H9 (cell line): ENCODE data around the gene MAP6. TPM values are rescaled to one million over a fixed set of nuclear protein-coding genes. Genes with fewer than 3 reads are reported as not detected.
A peak's percentile ranks its signal among the peaks of the same experiment; 100 is the strongest.

Experiments
- DNase-seq: peaks from one replicate; pipeline ENCODE4 v3.0.0-alpha.2; 2017
- H2AFZ ChIP-seq: one replicate; pipeline ENCODE4 v1.6.1; 2013; ENCODE audit warnings: mild to moderate bottlenecking, low read length, control low read depth, moderate library complexity
- H2AK5ac ChIP-seq: 2 replicates; pipeline ENCODE4 v1.6.1; 2013; ENCODE audit warnings: low read length, control low read depth, mixed read lengths; ENCODE audit not compliant: insufficient read length
- H2BK120ac ChIP-seq: one replicate; pipeline ENCODE4 v1.6.1; 2013; ENCODE audit warnings: low read depth, mild to moderate bottlenecking, low read length, control low read depth, inconsistent platforms; ENCODE audit not compliant: poor library complexity, severe bottlenecking
- H2BK12ac ChIP-seq: 2 replicates; pipeline ENCODE4 v1.6.1; 2013; ENCODE audit warnings: low read length, control low read depth, mixed read lengths, low read depth; ENCODE audit not compliant: insufficient read length
- H2BK15ac ChIP-seq: 2 replicates; pipeline ENCODE4 v1.6.1; 2013; ENCODE audit warnings: low read depth, low read length, control low read depth
- H2BK20ac ChIP-seq: one replicate; pipeline ENCODE4 v1.6.1; 2013; ENCODE audit warnings: low read depth, mild to moderate bottlenecking, low read length, control low read depth, inconsistent platforms; ENCODE audit not compliant: poor library complexity, severe bottlenecking
- H2BK5ac ChIP-seq: 2 replicates; pipeline ENCODE4 v1.6.1; 2013; ENCODE audit warnings: low read length, control low read depth, mixed read lengths; ENCODE audit not compliant: insufficient read length
- H3K14ac ChIP-seq: 2 replicates; pipeline ENCODE4 v1.6.1; 2013; ENCODE audit warnings: low read length, control low read depth; ENCODE audit not compliant: insufficient read depth
- H3K18ac ChIP-seq: 2 replicates; pipeline ENCODE4 v1.6.1; 2013; ENCODE audit warnings: low read depth, mild to moderate bottlenecking, mixed read lengths, low read length, control low read depth; ENCODE audit not compliant: insufficient read length
- H3K23ac ChIP-seq: 2 replicates; pipeline ENCODE4 v1.6.1; 2013; ENCODE audit warnings: low read length, control low read depth, mixed read lengths, low read depth; ENCODE audit not compliant: insufficient read length
- H3K23me2 ChIP-seq: 2 replicates; pipeline ENCODE4 v1.6.1; 2013; ENCODE audit warnings: low read depth, mild to moderate bottlenecking, mixed read lengths, low read length, control low read depth; ENCODE audit not compliant: insufficient read length, poor library complexity, severe bottlenecking
- H3K27ac ChIP-seq: 2 replicates; pipeline ENCODE4 v1.5.1; 2013; ENCODE audit warnings: low read length, control low read depth, mixed read lengths, low read depth; ENCODE audit not compliant: insufficient read length
- H3K27me3 ChIP-seq: 2 replicates; pipeline ENCODE4 v1.6.1; 2013; ENCODE audit warnings: low read length, control low read depth, inconsistent platforms; ENCODE audit not compliant: insufficient read depth
- H3K4ac ChIP-seq: 2 replicates; pipeline ENCODE4 v1.6.1; 2013; ENCODE audit warnings: low read depth, mild to moderate bottlenecking, control low read depth, inconsistent platforms, low read length, moderate library complexity
- H3K4me1 ChIP-seq: 2 replicates; pipeline ENCODE4 v1.6.1; 2013; ENCODE audit warnings: low read length, control low read depth, inconsistent platforms; ENCODE audit not compliant: insufficient read depth
- H3K4me2 ChIP-seq: 2 replicates; pipeline ENCODE4 v1.6.1; 2013; ENCODE audit warnings: low read length, control low read depth, mixed read lengths; ENCODE audit not compliant: insufficient read length, insufficient read depth
- H3K56ac ChIP-seq: 2 replicates; pipeline ENCODE4 v1.6.1; 2013; ENCODE audit warnings: low read depth, mild to moderate bottlenecking, mixed read lengths, low read length, control low read depth; ENCODE audit not compliant: insufficient read length
- H3K79me1 ChIP-seq: 2 replicates; pipeline ENCODE4 v1.6.1; 2013; ENCODE audit warnings: low read depth, mild to moderate bottlenecking, moderate library complexity, low read length, control low read depth, inconsistent platforms; ENCODE audit not compliant: insufficient read depth, poor library complexity, severe bottlenecking
- H3K79me2 ChIP-seq: 2 replicates; pipeline ENCODE4 v1.6.1; 2013; ENCODE audit warnings: low read length, control low read depth, inconsistent platforms; ENCODE audit not compliant: insufficient read depth
- H3K9ac ChIP-seq: 2 replicates; pipeline ENCODE4 v1.6.1; 2013; ENCODE audit warnings: low read length, control low read depth, mixed read lengths; ENCODE audit not compliant: insufficient read length; ENCODE audit errors: extremely low read depth
- H3K9me3 ChIP-seq: one replicate; pipeline ENCODE4 v1.6.1; 2013; ENCODE audit warnings: low read depth, low read length, inconsistent platforms; ENCODE audit not compliant: control insufficient read depth
- H3T11ph ChIP-seq: one replicate; pipeline ENCODE4 v1.6.1; 2013; ENCODE audit warnings: mild to moderate bottlenecking, low read length, control low read depth, inconsistent platforms
- H4K20me1 ChIP-seq: one replicate; pipeline ENCODE4 v1.6.1; 2013; ENCODE audit not compliant: control insufficient read depth, insufficient read length, insufficient read depth
- H4K5ac ChIP-seq: 2 replicates; pipeline ENCODE4 v1.6.1; 2013; ENCODE audit warnings: low read depth, mild to moderate bottlenecking, mixed read lengths, low read length, control low read depth; ENCODE audit not compliant: insufficient read length
- H4K8ac ChIP-seq: replicated peaks from 2 replicates; pipeline ENCODE4 v1.6.1; 2013; ENCODE audit warnings: low read length, control low read depth, mixed read lengths, low read depth; ENCODE audit not compliant: insufficient read length
- H4K91ac ChIP-seq: 2 replicates; pipeline ENCODE4 v1.6.1; 2013; ENCODE audit warnings: low read depth, mild to moderate bottlenecking, moderate library complexity, mixed read lengths, low read length, control low read depth; ENCODE audit not compliant: insufficient read length
- H3K27ac Mint-ChIP-seq, 3 experiments: 2 replicates in 2 of 3; 3 replicates in 1 of 3; pipeline ENCODE4 v1.8.0; 2020 to 2021; ENCODE audit warnings: mixed read lengths in 3 of 3, mild to moderate bottlenecking in 1 of 3, moderate library complexity in 1 of 3
- H3K27me3 Mint-ChIP-seq: 2 replicates; pipeline ENCODE4 v1.8.0; 2021; ENCODE audit warnings: low read depth, mild to moderate bottlenecking, moderate library complexity, mixed read lengths
- H3K36me3 Mint-ChIP-seq, 3 experiments: 2 replicates in 2 of 3; 3 replicates in 1 of 3; pipeline ENCODE4 v1.8.0; 2020 to 2021; ENCODE audit warnings: low read depth in 3 of 3, mixed read lengths in 3 of 3; ENCODE audit not compliant: insufficient read depth in 1 of 3
- H3K4me1 Mint-ChIP-seq, 2 experiments: 2 replicates each; pipeline ENCODE4 v1.8.0; 2020; ENCODE audit warnings: mixed read lengths in 2 of 2
- H3K4me3 Mint-ChIP-seq, 2 experiments: 2 replicates in 1 of 2; 3 replicates in 1 of 2; pipeline ENCODE4 v1.8.0; 2020 to 2021; ENCODE audit warnings: mild to moderate bottlenecking in 2 of 2, mixed read lengths in 2 of 2, moderate library complexity in 1 of 2
- H3K9me3 Mint-ChIP-seq, 2 experiments: 2 replicates in 1 of 2; 3 replicates in 1 of 2; pipeline ENCODE4 v1.8.0; 2020; ENCODE audit warnings: mild to moderate bottlenecking in 2 of 2, mixed read lengths in 2 of 2, moderate library complexity in 1 of 2
- CTCF ChIP-seq: fragments of 200-600 bp; sonication (generic); conservative IDR thresholded peaks from 3 replicates; pipeline ENCODE4 v1.8.0; 2021; ENCODE audit warnings: antibody characterized with exemption, mild to moderate bottlenecking
- WGBS: extraction: QIAGEN DNeasy Blood & Tissue Kit; methylation state at CpG from one replicate; pipeline ENCODE4 v1.1.7; 2013; ENCODE audit warnings: missing lambda C conversion rate, low lambda C conversion rate, mixed read lengths; ENCODE audit not compliant: insufficient read length; ENCODE audit errors: extremely low coverage; 5-methylcytosine and 5-hydroxymethylcytosine counted together
- total RNA-seq: library from RNA; stranded (reverse); gene quantifications from 2 replicates; pipeline ENCODE4 v1.2.1, GENCODE V29; 2021

Gene MAP6
- total RNA-seq, 1 experiment from 2014 or later: 0.77 TPM

- H3K9me3 ChIP-seq: no peaks in the 10 kb centered on the region
- H2AFZ ChIP-seq: no peak overlapping the region
- no peak overlapping the region for H3K4ac ChIP-seq
- H3K4me1 Mint-ChIP-seq: peaks cover 32 to 56% of the 10 kb centered on the region in 2 experiments
- no peaks in the 10 kb centered on the region for H3K27me3 ChIP-seq
- H3K79me1 ChIP-seq: no peaks in the 10 kb centered on the region
- H3K79me2 ChIP-seq: no peaks in the 10 kb centered on the region
- peaks cover 2% of the 10 kb centered on the region for H3K27me3 Mint-ChIP-seq
- no peak overlapping the region for H3K56ac ChIP-seq
- H3K14ac ChIP-seq: 0 out of 2 replicates have a peak overlapping the region, but pooled peaks have one; percentile 14
- no peak overlapping the region for H3K18ac ChIP-seq
- H3K9ac ChIP-seq: no peak overlapping the region
- DNase-seq: no peak
- no peaks in the 10 kb centered on the region for H3K9me3 Mint-ChIP-seq
- H4K5ac ChIP-seq: no peak overlapping the region
- H3K23ac ChIP-seq: no peak overlapping the region
- H2BK15ac ChIP-seq: no peak overlapping the region
- H3K36me3 Mint-ChIP-seq: no peaks in the 10 kb centered on the region; a peak in 1 of 7 replicates
- H3K27ac Mint-ChIP-seq: no peak overlapping the region
- no peaks in the 10 kb centered on the region; the same call in 1 of the 2 replicates for H3K4me1 ChIP-seq
- H2BK12ac ChIP-seq: no peak overlapping the region
- H3K27ac ChIP-seq: no peak overlapping the region
- H4K91ac ChIP-seq: no peak overlapping the region
- no peak overlapping the region for H3T11ph ChIP-seq
- H2AK5ac ChIP-seq: no peak overlapping the region
- WGBS: no CpG with 5 or more reads among the region's 2 CpGs
- no peak overlapping the region for H2BK120ac ChIP-seq
- H3K4me3 Mint-ChIP-seq: no peak overlapping the region
- H2BK20ac ChIP-seq: no peak overlapping the region
- TF ChIP-seq CTCF: no peak
- no peak overlapping the region for H2BK5ac ChIP-seq
- H4K8ac ChIP-seq: no peak overlapping the region
- H3K23me2 ChIP-seq: no peaks in the 10 kb centered on the region
- H4K20me1 ChIP-seq: no peaks in the 10 kb centered on the region
- H3K4me2 ChIP-seq: no peak overlapping the region
Measured at GRCh38 chr11:75631086-75631730, 37.6 kb downstream of the MAP6 start.
